T1000 (cell line): Measurements from ENCODE around the gene PEX7.
"Not testable (repeated sequence)": the region's sequence is repeated elsewhere in the genome, so short reads cannot be mapped to it uniquely, and the experiment has no call there.

Experiments used
- DNase-seq: peaks from one replicate; lab custom pipeline; 2025; ENCODE audit warnings: mixed read lengths; lab: John Stamatoyannopoulos, UW

PEX7 gene, protein sequence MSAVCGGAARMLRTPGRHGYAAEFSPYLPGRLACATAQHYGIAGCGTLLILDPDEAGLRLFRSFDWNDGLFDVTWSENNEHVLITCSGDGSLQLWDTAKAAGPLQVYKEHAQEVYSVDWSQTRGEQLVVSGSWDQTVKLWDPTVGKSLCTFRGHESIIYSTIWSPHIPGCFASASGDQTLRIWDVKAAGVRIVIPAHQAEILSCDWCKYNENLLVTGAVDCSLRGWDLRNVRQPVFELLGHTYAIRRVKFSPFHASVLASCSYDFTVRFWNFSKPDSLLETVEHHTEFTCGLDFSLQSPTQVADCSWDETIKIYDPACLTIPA

DNA sequence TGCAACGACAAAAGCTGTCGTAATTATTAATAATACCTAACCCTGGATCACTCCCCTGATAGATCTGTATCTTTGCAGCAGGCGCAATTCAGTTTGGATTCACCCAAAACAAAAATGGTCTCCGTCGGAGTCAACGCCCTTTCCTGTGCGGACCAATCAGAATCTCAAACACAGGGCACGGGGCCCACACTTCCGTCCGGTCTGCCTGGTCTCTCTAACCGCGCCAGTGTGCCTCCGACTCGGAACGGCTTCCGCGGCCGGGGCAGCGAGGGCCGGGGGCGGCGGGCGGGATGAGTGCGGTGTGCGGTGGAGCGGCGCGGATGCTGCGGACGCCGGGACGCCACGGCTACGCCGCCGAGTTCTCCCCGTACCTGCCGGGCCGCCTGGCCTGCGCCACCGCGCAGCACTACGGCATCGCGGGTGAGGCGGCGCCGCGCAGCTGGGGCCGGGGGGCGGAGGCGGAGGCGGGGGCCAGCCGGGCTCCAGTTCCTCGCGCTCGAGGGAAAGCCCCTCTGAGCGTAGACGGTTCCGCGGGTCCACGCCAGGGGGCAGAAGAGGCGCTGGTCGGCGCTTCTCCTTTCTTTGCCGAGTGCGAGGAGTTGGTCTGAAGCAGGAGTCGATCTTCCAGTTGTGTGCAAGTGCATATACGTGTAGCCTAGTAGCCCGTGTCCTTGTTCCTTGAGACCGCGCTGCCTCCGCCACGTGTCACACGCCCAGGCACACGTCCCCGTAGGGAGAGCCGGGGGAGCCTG is at the start of gene PEX7:
PEX7 (plus strand) TSS at position 217 of the 752 bp plus-strand sequence; CDS start at position 291, 74 bp downstream.
- DNase-seq = peak; percentile 83

DNA sequence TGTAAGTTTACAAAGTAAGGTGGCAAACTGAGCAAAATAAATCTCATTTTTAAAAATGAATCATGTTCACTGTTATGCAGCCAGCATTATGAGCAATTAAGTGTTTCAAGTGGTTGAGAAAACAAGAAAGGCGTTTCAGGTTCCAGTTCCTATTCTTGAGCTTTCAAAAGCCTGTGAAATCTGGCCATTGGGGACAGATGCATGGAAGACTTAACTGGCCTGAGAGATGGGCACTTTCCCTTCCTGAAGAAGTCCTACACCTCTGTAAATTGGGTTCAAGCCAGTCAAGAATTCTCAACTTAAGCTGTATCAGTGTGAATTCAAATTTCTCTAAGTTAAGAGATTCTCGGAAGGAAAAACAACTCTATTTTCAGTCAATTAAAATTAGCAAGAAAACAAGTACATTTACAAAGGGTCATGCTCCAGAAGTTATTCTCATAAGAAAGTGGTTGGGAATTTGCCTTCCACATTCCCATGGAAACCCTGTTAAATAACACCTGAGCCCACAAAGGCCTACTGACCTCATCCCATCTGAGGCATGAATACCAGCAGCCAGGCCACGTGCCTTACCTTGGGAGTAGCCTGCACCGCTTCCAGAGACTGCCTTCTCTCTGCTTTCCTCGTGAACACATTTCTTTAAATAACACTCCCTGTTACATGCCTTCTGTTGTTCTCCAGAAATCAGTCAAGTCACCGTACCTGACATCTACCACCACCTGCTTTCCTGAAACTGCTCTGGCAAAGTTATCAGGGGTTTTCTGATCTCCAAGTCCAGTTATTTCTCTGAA is 49.5 kb upstream of the PEX7 start:
- no peak for DNase-seq

DNA sequence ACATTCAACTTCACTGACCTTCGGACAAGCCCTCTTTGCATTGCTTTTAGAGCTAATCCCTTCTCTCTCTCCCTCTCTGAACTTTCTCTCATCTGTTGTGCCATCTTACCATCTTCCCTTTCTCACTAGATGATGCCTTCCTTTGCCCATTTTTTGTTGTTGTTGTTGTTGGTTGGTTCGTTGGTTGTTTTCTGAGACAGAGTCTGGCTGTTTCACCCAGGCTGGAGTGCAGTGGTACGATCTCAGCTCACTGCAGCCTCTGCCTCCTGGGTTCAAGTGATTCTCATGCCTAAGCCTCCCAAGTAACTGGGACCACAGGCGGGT is 49.0 kb upstream of the PEX7 start:
- DNase-seq = no peak

DNA sequence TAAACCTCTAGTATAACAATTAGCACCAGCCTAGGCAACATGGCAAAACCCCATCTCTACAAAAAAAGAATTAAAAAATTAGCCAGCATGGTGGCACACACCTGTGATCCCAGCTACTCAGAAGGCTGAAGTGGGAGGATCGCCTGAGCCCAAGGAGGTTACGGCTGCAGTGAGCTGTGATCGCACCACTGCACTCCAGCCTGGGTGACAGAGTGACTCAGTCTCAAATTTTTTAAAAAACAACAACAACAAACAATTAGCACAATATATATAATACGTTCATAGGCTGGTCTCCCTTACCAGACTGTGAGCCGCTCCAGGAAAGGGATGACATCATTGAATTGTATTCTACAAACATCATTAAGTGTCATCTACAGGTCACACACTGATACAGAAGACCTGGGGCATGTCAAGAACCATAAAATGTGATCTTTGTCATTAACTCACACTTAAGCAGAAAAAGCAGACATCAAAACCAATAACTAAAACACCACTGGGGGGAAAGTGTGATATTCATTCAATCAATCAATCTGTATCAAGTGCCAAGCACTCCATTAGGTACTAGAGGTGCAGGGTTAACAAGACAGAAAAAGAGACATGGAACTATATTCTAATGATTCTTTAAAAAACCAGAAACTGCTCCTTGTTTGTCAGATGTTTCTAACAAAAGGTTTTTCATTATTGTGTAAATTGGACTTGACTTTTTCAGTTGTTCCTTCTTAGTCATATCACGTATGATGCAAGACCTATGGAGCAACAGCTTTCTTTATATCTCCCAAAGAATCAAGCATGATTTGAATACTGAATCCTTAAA is 48.0 kb upstream of the PEX7 start:
- no peak for DNase-seq

DNA sequence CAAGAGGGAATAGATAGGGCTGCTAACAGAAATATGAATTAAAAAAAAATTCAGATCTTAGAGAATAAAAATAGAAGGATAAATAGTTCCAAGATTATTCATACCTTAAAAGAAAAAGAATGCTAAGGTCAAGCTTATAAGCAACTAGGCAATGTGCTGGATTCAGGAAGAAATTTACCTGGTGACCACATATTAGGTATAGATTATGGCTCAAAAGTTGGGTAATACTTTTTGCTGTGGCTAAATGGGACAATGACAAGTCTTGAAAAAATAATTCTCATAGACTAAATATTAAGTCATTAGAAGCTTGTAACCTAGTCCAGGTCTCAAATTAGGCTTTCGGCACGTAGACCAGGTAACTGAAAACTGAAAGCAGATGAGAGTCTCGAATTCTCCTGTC is 47.3 kb upstream of the PEX7 start:
- DNase-seq = no peak

DNA sequence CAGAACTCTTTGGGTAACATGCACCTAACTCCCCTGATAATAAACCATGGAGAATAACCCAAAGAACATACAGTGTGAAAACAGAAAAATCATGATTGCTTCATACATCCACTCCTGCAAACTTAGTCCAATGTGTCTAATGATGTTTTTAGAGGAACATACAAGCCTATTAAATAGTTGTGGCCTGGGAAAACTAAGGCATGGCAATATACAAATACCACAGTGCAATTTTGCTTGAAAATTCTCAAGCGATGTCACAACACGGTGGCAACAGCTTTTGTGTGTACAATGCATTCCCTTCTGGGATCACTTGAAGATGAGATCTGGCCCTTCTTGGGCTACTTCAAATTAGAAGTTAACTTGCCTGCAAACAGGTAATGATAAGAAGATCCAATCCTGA is 46.8 kb upstream of the PEX7 start:
- DNase-seq = no peak

DNA sequence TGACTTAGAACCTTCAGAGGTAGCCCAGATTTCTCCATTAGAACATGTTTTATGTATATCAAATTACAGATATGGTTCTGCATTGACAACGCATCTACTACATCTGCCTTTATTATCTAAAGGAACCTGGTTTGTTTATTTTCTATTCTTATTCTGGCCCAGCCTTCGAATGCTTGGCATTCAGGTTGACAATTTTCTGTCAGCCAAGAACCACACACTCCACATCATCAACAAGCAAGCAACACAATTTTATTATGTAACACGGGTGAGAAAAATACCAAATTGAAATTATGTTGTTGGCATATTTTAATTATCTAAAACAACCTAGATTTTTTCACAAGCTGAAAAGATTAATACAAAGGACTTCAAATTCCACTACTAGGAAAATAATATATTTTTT is 44.7 kb upstream of the PEX7 start:
- no peak for DNase-seq

DNA sequence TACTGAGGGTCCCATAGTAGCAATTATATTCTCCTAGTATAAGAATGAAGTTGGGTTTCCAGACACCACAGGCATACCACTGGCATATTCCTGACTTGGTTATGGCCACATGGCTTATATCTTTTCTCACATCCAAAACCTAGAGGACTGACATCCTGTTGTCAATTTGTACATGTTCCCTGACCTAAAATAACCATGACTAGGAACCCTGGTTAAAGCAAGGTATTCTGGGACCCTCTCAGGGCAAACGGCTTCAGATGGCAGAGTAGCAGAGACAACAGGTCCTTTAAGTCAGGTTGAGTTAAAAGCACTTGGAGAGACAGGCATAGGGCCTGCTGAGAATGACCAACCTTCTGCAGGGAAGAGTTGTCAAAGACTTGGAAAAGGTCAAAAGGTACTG is 42.7 kb upstream of the PEX7 start:
- DNase-seq = no peak

DNA sequence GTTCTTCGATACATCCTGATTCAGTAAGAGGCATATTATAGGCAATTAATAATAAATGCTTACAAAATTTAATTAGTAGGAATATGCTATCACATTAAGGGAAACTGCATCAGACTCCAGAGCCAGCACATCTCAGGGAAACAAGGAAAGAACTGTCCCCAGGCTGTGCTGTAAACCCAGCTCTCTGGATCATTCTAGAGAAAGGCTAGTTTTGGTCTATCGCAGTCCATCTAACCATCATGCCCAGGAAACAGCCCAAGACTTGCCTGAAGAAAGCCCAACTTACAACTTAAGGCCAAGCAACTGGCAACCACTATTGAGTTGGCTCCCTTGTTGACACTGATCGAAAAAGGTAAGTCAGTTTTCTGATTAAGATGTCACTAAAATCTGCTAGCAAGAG is 41.4 kb upstream of the PEX7 start:
- no peak for DNase-seq

DNA sequence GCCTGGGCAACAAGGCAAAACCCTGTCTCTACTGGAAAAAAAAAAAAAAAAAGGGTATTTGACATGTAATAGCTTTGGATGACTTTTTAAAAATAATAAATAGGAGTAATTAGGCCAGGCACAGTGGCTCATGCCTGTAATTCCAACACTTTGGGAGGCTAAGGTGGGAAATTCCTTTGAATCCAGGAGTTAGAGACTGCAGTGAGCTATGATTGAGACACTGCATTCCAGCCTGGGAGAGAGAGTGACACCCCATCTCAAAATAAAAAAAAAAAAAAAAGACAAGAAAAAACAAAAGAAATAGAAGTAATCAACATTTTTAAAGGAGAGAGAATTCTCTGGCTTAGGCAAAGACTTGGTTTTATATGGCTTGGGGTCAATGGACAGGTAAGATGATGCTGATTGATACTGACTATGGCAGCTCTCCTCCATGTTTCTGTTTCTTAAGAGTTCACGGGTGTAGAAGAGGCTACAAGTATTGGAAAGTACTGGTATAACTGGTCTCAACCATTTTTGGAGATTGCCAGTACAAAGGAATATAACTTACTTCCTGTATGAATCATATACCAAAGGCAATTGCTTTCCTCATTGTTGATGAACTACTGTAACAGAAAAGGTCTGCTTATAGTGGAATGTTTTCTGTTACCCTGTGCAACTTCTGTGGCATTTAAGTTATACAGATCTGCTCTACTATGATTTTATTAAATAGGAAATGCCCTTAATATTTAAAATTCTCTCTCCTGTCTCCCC is 40.2 kb upstream of the PEX7 start:
- no peak for DNase-seq

DNA sequence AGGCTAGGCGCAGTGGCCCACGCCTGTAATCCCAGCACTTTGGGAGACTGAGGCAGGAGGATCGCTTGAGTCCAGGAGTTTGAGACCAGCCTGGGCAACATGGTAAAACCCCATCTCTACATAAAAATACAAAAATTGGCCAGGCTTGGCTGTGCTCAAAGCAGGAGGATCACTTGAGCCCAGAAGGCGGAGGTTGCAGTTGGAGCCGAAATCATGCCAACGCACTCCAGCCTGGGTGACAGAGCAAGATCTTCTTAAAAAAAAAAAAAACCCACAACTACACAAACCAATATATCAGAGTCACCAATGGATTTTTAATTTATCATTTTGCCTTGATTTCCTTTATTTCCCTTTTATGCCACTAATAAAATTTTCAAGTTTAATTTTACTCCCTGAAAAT is 39.4 kb upstream of the PEX7 start:
- DNase-seq = no peak

DNA sequence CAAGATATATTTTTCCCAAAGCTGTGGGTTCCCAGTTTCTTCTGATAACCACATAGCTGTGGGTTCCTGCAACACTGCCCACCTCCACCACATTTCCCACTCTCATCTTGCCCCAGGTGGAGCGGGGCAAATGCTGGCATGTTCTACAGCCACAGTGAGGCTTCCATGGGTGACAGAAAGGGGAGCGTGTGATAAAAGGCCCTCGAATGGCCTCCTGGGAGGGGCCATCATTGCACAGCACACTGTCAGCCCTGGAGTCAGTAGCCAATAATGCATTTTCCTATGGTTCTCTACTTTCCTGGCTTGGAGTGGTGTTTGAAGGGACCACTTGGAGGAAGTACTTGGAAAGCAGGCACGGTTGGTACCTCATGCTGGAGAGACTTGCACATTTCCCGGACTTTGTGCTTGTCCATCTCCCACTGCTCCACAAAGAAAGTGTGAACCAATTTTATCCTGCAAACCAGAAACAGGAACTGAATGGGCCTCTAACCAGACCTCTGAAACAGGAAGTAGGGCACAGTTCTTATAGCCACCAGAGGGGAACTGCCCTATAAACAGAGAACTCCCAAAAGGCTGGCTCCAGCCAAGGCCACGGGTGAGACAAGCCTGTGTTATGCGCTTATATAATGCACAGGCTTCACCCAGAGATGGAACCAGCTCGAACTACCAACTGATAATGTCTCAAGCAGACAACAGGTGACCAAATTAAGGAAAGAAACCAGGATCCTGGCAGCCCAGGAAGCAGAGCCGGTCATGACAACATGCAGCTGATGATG is 38.7 kb upstream of the PEX7 start:
- no peak for DNase-seq

DNA sequence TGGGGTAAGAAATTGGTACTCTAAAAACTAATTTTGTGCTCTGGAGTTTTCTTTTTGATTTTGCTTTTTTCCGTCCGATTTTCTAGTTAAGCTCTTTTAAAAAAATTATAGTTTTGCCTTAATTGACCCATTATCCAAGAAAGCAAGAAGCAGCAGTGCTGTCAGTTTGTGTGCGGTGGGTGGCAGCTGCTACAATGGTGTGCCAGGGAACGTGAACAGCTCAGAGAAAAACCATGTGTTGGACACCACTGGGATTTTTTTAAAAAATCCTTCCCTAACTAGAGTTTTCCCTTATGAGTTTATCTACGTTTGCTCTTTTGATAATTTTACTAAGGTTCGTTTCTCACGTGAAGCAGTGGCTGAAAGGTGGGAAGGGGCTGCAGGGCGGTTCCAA is 38.1 kb upstream of the PEX7 start:
- DNase-seq = no peak

DNA sequence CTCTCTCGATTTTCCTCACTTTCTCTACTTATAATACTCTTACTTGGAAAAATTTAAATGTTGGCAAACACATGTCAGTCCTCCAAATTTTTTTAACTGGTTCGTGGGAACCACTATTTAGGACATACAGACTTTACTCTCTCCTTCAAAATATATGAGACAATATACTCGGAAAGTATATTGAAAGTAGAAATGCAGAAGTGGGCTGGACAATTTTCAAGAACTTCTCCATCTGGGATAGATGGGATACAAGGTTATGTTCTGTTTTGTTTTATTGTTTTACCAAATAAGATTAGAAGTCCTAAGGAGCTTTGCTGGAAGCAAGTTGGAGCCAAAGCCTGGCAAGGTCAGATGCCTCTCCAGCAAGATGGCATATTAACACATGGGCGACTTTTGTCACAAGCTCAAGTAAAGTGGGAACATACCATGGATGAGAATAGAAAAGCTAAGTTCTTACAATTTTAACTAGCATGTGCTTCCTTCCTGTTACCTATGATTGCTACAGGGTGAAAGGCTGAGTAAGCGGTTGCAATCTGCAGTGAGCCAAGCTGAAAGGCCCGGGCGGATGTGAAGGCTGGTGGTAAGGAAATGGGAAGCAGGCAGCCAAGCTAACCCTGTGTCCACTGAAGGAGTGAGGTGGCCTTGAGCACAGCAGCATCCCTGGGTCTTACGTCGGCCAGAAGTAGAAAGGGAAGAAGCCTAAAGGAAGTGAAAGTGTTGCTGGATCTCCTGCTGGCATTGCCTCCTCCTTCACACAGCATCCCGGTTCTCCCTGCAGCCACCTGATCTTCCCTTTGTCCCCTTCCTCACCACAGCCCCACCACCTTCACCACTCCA is 37.3 kb upstream of the PEX7 start:
- DNase-seq = no peak

DNA sequence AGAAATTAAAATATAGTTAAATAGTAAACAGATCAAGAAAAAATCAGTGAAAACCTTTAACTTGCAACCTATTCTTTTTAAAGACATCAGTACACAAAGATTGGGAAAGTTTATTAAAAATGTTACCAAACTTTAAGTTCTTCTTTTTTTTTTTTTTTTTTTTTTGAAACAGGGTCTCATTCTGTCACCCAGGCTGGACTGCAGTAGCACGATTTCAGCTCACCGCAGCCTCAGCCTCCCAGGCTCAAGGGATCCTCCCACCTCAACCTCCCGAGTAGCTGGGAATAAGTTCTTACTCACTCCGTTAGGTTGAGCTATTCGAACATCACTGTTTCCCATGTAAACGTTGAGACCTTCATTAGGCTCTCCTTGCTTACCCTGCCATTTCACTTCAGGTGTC is 35.7 kb upstream of the PEX7 start:
- DNase-seq = no peak

DNA sequence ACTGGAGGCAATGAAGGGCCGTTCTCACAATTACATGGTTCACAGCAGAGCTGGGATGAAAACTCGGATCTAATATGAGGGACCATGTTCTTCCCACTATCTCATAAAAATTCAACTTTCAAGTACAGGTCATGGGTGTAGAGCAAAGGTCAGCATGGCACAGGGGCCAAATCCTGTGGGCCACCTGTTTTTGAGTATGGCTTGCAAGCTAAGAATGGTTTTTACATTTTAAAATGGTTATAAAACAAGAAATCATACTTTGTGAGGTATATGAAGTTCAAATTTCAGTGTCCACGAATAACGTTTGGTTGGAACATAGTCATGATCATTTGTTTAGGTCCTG is 34.7 kb upstream of the PEX7 start:
- no peak for DNase-seq

DNA sequence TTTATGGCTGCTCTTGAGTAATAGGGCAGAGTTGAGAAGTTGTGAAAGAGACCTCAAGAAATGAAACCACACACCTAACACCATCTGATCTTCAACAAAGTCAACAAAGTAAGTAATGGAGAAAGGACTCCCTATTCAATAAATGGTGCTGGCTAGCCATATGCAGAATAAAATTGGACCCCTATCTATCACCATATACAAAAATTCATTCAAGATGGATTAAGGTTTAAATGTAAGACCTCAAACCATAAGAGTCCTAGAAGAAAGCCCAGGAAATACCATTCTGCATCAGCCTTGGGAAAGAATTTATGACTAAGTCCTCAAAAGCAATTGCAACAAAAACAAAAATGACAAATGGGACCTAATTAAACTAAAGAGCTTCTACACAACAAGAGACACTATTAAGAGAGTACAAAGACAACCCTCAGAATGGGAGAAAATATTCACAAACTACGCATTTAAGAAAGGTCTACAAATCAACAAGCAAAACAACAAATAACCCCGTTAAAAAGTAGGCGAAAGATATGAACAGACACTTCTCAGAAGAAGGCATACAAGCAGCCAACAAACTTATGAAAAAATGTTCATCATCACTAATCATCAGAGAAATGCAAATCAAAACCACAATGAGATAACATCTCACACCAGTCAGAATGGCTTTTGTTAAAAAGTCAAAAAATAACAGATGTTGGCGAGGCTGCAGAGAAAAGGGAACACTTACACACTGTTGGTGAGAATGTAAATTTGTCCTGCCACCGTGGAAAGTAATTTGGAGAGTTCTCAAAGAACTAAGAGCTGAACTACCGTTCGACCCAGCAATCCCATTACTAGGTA is 34.1 kb upstream of the PEX7 start:
- DNase-seq = no peak

DNA sequence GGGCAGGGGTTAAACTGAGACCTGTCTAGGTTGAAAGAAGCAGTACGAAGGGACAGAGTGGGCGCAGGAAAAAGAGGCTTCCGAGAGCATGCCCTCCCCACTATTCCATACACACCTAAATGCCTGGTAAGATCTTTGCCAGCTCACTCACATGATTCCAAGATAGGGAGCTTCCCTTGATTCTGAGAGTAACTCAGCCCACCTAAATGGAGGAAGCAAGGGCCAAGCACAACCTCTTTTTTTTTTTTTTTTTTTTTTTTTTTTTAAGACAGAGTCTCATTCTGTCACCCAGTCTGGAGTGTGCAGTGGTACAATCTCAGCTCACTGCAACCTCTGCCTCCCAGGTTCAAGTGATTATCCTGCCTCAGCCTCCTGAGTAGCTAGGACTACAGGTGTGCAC is 33.0 kb upstream of the PEX7 start:
- DNase-seq = not testable (repeated sequence)
